HepG2 (cell line): ENCODE results near the gene GPR148. TPM values are rescaled to one million over a fixed set of nuclear protein-coding genes. Genes with fewer than 3 reads are reported as not detected.

Source experiments
- EEA1 ChIP-seq: sonication (generic); formaldehyde crosslinking; IDR thresholded peaks from 2 replicates; pipeline ENCODE4 v1.5.1; 2020; ENCODE audit warnings: mild to moderate bottlenecking, missing genetic modification reagents, borderline replicate concordance
- ELF3 ChIP-seq: IDR thresholded peaks from 2 replicates; pipeline ENCODE4 v1.6.1; 2016; ENCODE audit warnings: missing genetic modification reagents, missing compliant biosample characterization
- ERF ChIP-seq: IDR thresholded peaks from 2 replicates; pipeline ENCODE4 v1.6.1; 2018; ENCODE audit warnings: missing biosample characterization, missing genetic modification reagents
- KDM3A ChIP-seq: IDR thresholded peaks from 2 replicates; pipeline ENCODE4 v1.6.1; 2018; ENCODE audit warnings: low read depth, missing compliant biosample characterization
- KLF15 ChIP-seq: sonication (generic); formaldehyde crosslinking; IDR thresholded peaks from 2 replicates; pipeline ENCODE4 v1.8.1; 2023; ENCODE audit warnings: borderline replicate concordance, mild to moderate bottlenecking, inconsistent platforms, missing genetic modification reagents, mixed read lengths
- LCORL ChIP-seq, 2 experiments: fragments of 450-650 bp in 1 of 2; sonication (generic) in 1 of 2; formaldehyde crosslinking in 1 of 2; IDR thresholded peaks; 2 replicates each; pipeline versions ENCODE4 v1.5.0 to v1.6.1; 2017 to 2020; ENCODE audit warnings: antibody characterized with exemption in 1 of 2, missing genetic modification reagents in 1 of 2
- MATR3 ChIP-seq: sonication (generic); formaldehyde crosslinking; IDR thresholded peaks from 2 replicates; pipeline ENCODE4 v1.4.0; 2020; ENCODE audit warnings: missing genetic modification reagents
- MXI1 ChIP-seq: IDR thresholded peaks from 3 replicates; pipeline ENCODE4 v1.6.1; 2012; ENCODE audit warnings: low read depth, low read length, inconsistent platforms, borderline replicate concordance
- MYC ChIP-seq: sonication (generic); formaldehyde crosslinking; IDR thresholded peaks from 2 replicates; pipeline ENCODE4 v1.9.0; 2021; ENCODE audit warnings: missing genetic modification reagents, borderline replicate concordance
- RELA ChIP-seq: sonication (generic); formaldehyde crosslinking; IDR thresholded peaks from 2 replicates; pipeline ENCODE4 v1.4.0; 2020; ENCODE audit warnings: missing genetic modification reagents
- SALL1 ChIP-seq: sonication (generic); formaldehyde crosslinking; IDR thresholded peaks from 2 replicates; pipeline ENCODE4 v1.8.0; 2022; ENCODE audit warnings: mild to moderate bottlenecking, missing genetic modification reagents
- SP1 ChIP-seq, 2 experiments: fragments of 450-650 bp in 1 of 2; sonication (generic) in 1 of 2; formaldehyde crosslinking in 1 of 2; IDR thresholded peaks; 2 replicates each; pipeline versions ENCODE4 v1.4.0 to v1.6.1; 2016 to 2020; ENCODE audit warnings: missing genetic modification reagents in 1 of 2
- ZKSCAN8 ChIP-seq: IDR thresholded peaks from 2 replicates; pipeline ENCODE4 v1.6.1; 2016; ENCODE audit warnings: borderline replicate concordance, missing genetic modification reagents, missing compliant biosample characterization
- ZNF121 ChIP-seq: sonication (generic); formaldehyde crosslinking; IDR thresholded peaks from 2 replicates; pipeline ENCODE4 v1.5.0; 2020; ENCODE audit warnings: mild to moderate bottlenecking, missing genetic modification reagents
- ZNF331 ChIP-seq: sonication (generic); formaldehyde crosslinking; IDR thresholded peaks from 2 replicates; pipeline ENCODE4 v1.4.0; 2020; ENCODE audit warnings: missing genetic modification reagents
- ZNF451 ChIP-seq: sonication (generic); formaldehyde crosslinking; IDR thresholded peaks from 2 replicates; pipeline ENCODE4 v1.5.0; 2020; ENCODE audit warnings: mild to moderate bottlenecking, missing genetic modification reagents
- ZNF460 ChIP-seq: sonication (generic); formaldehyde crosslinking; IDR thresholded peaks from 2 replicates; pipeline ENCODE4 v1.5.1; 2020; ENCODE audit warnings: missing genetic modification reagents, mild to moderate bottlenecking, borderline replicate concordance
- ZNF550 ChIP-seq: sonication (generic); formaldehyde crosslinking; IDR thresholded peaks from 2 replicates; pipeline ENCODE4 v1.4.0; 2020; ENCODE audit warnings: mild to moderate bottlenecking, missing genetic modification reagents, borderline replicate concordance
- ZNF558 ChIP-seq: sonication (generic); formaldehyde crosslinking; IDR thresholded peaks from 2 replicates; pipeline ENCODE4 v1.9.0; 2022; ENCODE audit warnings: mild to moderate bottlenecking, missing genetic modification reagents, borderline replicate concordance
- polyA plus RNA-seq, 8 experiments: library from polyadenylated mRNA; depleted of rRNA in 3 of 8; stranded (reverse) in 7 of 8; unstranded in 1 of 8; fragments of >200 nt; fragmentation: Illumina TruSeq in 4 of 8; extraction: Trizol in 4 of 8; gene quantifications; 2 replicates each; pipeline versions ENCODE4 v1.2.1 to v1.2.3, GENCODE V29; 2011 to 2016; ENCODE audit warnings: low read depth in 4 of 8, missing spikeins in 1 of 8, mixed read lengths in 1 of 8; ENCODE audit not compliant: insufficient read depth in 1 of 8
- total RNA-seq, 5 experiments: library from RNA; depleted of rRNA; stranded (reverse); fragments of >200 nt; fragmentation: Illumina TruSeq; extraction: Trizol; gene quantifications; 2 replicates each; pipeline ENCODE4 v1.2.3, GENCODE V29; 2016; ENCODE audit warnings: low read depth in 1 of 5
- TF ChIP-seq, protein P1 (sequence below): IDR thresholded peaks from 2 replicates; pipeline ENCODE4 v1.6.1; 2016; ENCODE audit warnings: control low read depth
- TF ChIP-seq, protein P2 (sequence below): sonication (generic); formaldehyde crosslinking; IDR thresholded peaks from 2 replicates; pipeline ENCODE4 v1.8.1; 2023; ENCODE audit warnings: mild to moderate bottlenecking, missing genetic modification reagents, borderline replicate concordance
- TF ChIP-seq, protein P3 (sequence below): sonication (generic); formaldehyde crosslinking; IDR thresholded peaks from 2 replicates; pipeline ENCODE4 v1.4.0; 2020; ENCODE audit warnings: missing genetic modification reagents
- TF ChIP-seq, protein P4 (sequence below): sonication (generic); formaldehyde crosslinking; IDR thresholded peaks from 2 replicates; pipeline ENCODE4 v1.9.0; 2021; ENCODE audit warnings: missing genetic modification reagents, mild to moderate bottlenecking, borderline replicate concordance

GPR148 gene
- total and polyA plus RNA-seq, 2 of the 13 experiments (the other 11 are each of a cell fraction or from before 2014, with no cell fraction given) = not detected

DNA sequence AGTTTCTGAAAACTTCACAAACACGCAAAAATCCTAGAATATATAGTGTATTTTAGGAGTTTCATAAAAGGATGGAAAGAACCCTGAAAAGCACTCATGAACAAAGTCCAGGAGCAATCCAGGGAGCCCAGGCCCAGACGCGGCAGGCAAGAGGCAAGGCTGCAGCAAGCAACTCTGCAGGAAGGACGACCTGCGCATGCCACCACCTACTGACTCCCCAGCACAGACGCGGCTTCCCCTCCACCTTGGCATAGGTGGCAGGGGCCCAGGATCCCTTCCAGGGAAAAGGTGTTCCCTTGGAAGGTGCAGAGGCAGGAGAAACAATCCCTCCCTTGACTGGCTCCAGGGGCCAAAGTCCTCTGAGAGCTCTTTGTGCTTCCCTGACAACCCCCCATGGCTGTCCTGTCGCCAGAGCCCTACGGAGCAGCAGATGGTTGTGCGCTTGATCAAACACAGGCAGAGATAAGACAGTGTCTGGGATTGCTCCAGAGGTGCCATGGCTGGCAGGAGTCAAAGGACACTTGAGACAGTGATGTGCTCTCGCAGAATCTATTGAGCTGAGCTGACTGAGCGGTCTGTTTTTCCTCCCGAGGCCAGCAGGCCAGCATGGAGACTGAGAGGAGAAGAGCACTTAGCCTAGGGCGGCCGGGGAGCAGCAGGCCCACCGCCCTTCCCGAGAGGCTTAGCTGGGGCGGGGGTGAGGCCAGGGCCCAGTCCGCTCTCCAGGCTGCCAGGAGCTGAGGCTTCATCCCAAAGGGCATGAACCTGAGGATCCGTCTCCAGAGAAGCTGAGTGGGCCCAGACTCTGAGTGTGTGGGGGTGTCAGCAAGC lies 15.6 kb downstream of the GPR148 start (continued):
- TF ChIP-seq SP1 (IDR thresholded peaks at IDR 0.05) (no peak), SP1 (CRISPR knock-in tag; IDR thresholded peaks at IDR 0.05) (no peak), MYC (peak; percentile 44; the same call in 1 of the 2 replicates), ZNF451 (CRISPR knock-in tag) (no peak), MATR3 (no peak), KLF15 (CRISPR knock-in tag) (no peak), LCORL (IDR thresholded peaks at IDR 0.05) (no peak), LCORL (CRISPR knock-in tag; IDR thresholded peaks at IDR 0.05) (no peak), ZNF460 (no peak), ELF3 (CRISPR knock-in tag) (peak; percentile 65; the same call in 1 of the 2 replicates), EEA1 (CRISPR knock-in tag) (no peak), ERF (CRISPR knock-in tag) (no peak), ZNF121 (CRISPR knock-in tag) (no peak), ZNF550 (CRISPR knock-in tag) (no peak), ZNF331 (peak; percentile 90; the same call in 1 of the 2 replicates), SALL1 (CRISPR knock-in tag) (peak; percentile 75), ZNF558 (no peak), KDM3A (peak; percentile 46; the same call in 1 of the 2 replicates), ZKSCAN8 (no peak), MXI1 (no peak), RELA (CRISPR knock-in tag) (0 out of 2 replicates have a peak, but pooled peaks have one; percentile 72)
- TF ChIP-seq, protein P1, sequence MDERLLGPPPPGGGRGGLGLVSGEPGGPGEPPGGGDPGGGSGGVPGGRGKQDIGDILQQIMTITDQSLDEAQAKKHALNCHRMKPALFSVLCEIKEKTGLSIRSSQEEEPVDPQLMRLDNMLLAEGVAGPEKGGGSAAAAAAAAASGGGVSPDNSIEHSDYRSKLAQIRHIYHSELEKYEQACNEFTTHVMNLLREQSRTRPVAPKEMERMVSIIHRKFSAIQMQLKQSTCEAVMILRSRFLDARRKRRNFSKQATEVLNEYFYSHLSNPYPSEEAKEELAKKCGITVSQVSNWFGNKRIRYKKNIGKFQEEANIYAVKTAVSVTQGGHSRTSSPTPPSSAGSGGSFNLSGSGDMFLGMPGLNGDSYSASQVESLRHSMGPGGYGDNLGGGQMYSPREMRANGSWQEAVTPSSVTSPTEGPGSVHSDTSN (CRISPR knock-in tag) = no peak
- TF ChIP-seq, protein P2, sequence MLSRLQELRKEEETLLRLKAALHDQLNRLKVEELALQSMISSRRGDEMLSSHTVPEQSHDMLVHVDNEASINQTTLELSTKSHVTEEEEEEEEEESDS (CRISPR knock-in tag) = no peak
- TF ChIP-seq, protein P3, sequence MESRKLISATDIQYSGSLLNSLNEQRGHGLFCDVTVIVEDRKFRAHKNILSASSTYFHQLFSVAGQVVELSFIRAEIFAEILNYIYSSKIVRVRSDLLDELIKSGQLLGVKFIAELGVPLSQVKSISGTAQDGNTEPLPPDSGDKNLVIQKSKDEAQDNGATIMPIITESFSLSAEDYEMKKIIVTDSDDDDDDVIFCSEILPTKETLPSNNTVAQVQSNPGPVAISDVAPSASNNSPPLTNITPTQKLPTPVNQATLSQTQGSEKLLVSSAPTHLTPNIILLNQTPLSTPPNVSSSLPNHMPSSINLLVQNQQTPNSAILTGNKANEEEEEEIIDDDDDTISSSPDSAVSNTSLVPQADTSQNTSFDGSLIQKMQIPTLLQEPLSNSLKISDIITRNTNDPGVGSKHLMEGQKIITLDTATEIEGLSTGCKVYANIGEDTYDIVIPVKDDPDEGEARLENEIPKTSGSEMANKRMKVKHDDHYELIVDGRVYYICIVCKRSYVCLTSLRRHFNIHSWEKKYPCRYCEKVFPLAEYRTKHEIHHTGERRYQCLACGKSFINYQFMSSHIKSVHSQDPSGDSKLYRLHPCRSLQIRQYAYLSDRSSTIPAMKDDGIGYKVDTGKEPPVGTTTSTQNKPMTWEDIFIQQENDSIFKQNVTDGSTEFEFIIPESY (CRISPR knock-in tag) = peak; percentile 37; the same call in 1 of the 2 replicates
- TF ChIP-seq, protein P4, sequence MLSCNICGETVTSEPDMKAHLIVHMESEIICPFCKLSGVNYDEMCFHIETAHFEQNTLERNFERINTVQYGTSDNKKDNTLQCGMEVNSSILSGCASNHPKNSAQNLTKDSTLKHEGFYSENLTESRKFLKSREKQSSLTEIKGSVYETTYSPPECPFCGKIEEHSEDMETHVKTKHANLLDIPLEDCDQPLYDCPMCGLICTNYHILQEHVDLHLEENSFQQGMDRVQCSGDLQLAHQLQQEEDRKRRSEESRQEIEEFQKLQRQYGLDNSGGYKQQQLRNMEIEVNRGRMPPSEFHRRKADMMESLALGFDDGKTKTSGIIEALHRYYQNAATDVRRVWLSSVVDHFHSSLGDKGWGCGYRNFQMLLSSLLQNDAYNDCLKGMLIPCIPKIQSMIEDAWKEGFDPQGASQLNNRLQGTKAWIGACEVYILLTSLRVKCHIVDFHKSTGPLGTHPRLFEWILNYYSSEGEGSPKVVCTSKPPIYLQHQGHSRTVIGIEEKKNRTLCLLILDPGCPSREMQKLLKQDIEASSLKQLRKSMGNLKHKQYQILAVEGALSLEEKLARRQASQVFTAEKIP (CRISPR knock-in tag) = no peak
